ENCODE results near the gene HTR4.
"Not testable (repeated sequence)": the region's sequence is repeated elsewhere in the genome, so short reads cannot be mapped to it uniquely, and the experiment has no call there.

Gene HTR4

GRCh38 chr5:148468746-148469145 lies 185.6 kb downstream of the HTR4 start:
- DNase-seq, result not testable (repeated sequence)

- DNase-seq, result no peak
Measured at GRCh38 chr5:148467958-148468357, 186.4 kb downstream of the HTR4 start.

- no peak for DNase-seq
Measured at GRCh38 chr5:148466236-148466580, 188.1 kb downstream of the HTR4 start.

- DNase-seq, result no peak
Measured at GRCh38 chr5:148465381-148466235, 188.7 kb downstream of the HTR4 start.

- no peak for DNase-seq
Measured at GRCh38 chr5:148459669-148460068, 194.7 kb downstream of the HTR4 start.

GRCh38 chr5:148458036-148458888 lies 196.1 kb downstream of the HTR4 start:
- DNase-seq, result no peak

- DNase-seq, result peak; percentile 67
Measured at GRCh38 chr5:148457183-148457620, 197.1 kb downstream of the HTR4 start.

- DNase-seq, result no peak
Measured at GRCh38 chr5:148455185-148455584, 199.1 kb downstream of the HTR4 start.

- no peak for DNase-seq
Measured at GRCh38 chr5:148454576-148454975, 199.8 kb downstream of the HTR4 start.

- DNase-seq, result no peak
Measured at GRCh38 chr5:148452499-148453193, 201.7 kb downstream of the HTR4 start.

GRCh38 chr5:148446611-148447010 lies 207.7 kb downstream of the HTR4 start:
- no peak for DNase-seq

GRCh38 chr5:148445578-148445977 lies 208.7 kb downstream of the HTR4 start:
- DNase-seq, result no peak

GRCh38 chr5:148443998-148444397 lies 210.3 kb downstream of the HTR4 start:
- DNase-seq, result peak; percentile 76

GRCh38 chr5:148443241-148443640 lies 211.1 kb downstream of the HTR4 start:
- no peak for DNase-seq

- no peak for DNase-seq
Measured at GRCh38 chr5:148438933-148439332, 215.4 kb downstream of the HTR4 start.

- no peak for DNase-seq
Measured at GRCh38 chr5:148437249-148437648, 217.1 kb downstream of the HTR4 start.

- DNase-seq, result no peak
Measured at GRCh38 chr5:148436029-148436428, 218.3 kb downstream of the HTR4 start.

GRCh38 chr5:148433826-148434225 lies 220.5 kb downstream of the HTR4 start:
- no peak for DNase-seq

Data from NCI-H82 (cell line).